Activated CD4-positive, alpha-beta memory T cell treated with anti-CD3 and anti-CD28 coated beads for 36 hours (primary cell): ENCODE data around the gene POTEE. TPM values are rescaled to one million over a fixed set of nuclear protein-coding genes. Genes with fewer than 3 reads are reported as not detected.
"Not testable (repeated sequence)": the region's sequence is repeated elsewhere in the genome, so short reads cannot be mapped to it uniquely, and the experiment has no call there.

ENCODE experiments used
- CTCF ChIA-PET: fragments of 350-600 bp; sonication (Branson Sonifier 250); formaldehyde crosslinking; loops from one replicate; lab custom pipeline; 2021; ENCODE audit warnings: antibody characterized with exemption, inconsistent platforms; lab: Charles Lee
- POLR2A ChIA-PET: fragments of 350-600 bp; sonication (Branson Sonifier 250); formaldehyde crosslinking; loops from one replicate; lab custom pipeline; 2021; ENCODE audit warnings: antibody characterized with exemption; lab: Charles Lee
- DNase-seq: peaks from one replicate; pipeline ENCODE4 v3.0.0-alpha.2; 2020
- H3K27ac Mint-ChIP-seq: one replicate; pipeline ENCODE4 v1.8.0; 2021; ENCODE audit warnings: mixed read lengths
- H3K27me3 Mint-ChIP-seq: one replicate; pipeline ENCODE4 v1.8.0; 2021; ENCODE audit warnings: mixed read lengths
- H3K36me3 Mint-ChIP-seq: one replicate; pipeline ENCODE4 v1.8.0; 2021; ENCODE audit warnings: mixed read lengths
- H3K4me1 Mint-ChIP-seq: one replicate; pipeline ENCODE4 v1.8.0; 2021; ENCODE audit warnings: low read depth, mixed read lengths
- H3K4me3 Mint-ChIP-seq: one replicate; pipeline ENCODE4 v1.8.0; 2021; ENCODE audit warnings: mild to moderate bottlenecking, mixed read lengths
- H3K9me3 Mint-ChIP-seq: one replicate; pipeline ENCODE4 v1.8.0; 2021; ENCODE audit warnings: mixed read lengths
- intact Hi-C: fragments of 100-400 bp; cut with micrococcal nuclease; formaldehyde crosslinking; loops from one replicate; pipeline ENCODE4 v1.15.1; 2023
- total RNA-seq, 2 experiments: library from RNA; stranded (reverse); gene quantifications; one replicate each; pipeline ENCODE4 v1.2.3, GENCODE V29; 2021

Gene POTEE
- total RNA-seq, 2 experiments from 2014 or later: 0.56 to 0.57 TPM

- H3K9me3 Mint-ChIP-seq, H3K4me1 Mint-ChIP-seq, H3K27me3 Mint-ChIP-seq, H3K36me3 Mint-ChIP-seq, POLR2A ChIA-PET, CTCF ChIA-PET, H3K4me3 Mint-ChIP-seq, intact Hi-C loops, DNase-seq, H3K27ac Mint-ChIP-seq: not testable (repeated sequence)
These were observed 8.1 kb downstream of the POTEE start for GRCh38 chr2:131217238-131217986.

GRCh38 chr2:131235543-131236449 lies 26.5 kb downstream of the POTEE start:
- intact Hi-C loops, H3K27ac Mint-ChIP-seq, H3K4me3 Mint-ChIP-seq, H3K9me3 Mint-ChIP-seq, DNase-seq, POLR2A ChIA-PET, H3K27me3 Mint-ChIP-seq, H3K4me1 Mint-ChIP-seq, CTCF ChIA-PET, H3K36me3 Mint-ChIP-seq: not testable (repeated sequence)

Other genes starting within 250 kb of the POTEE start
- gene FAM168B, start 116.1 kb upstream of the POTEE start, total RNA-seq: 10 to 100 TPM; 50.5 to 57.1 TPM
- 10 to 100 TPM; 50.0 to 52.2 TPM for gene PLEKHB2, start 104.2 kb upstream of the POTEE start, total RNA-seq
- gene RAB6D, start 154.6 kb downstream of the POTEE start, total RNA-seq: not detected